ENCODE results near the gene NAP1L4. TPM values are rescaled to one million over a fixed set of nuclear protein-coding genes. Genes with fewer than 3 reads are reported as not detected.

NAP1L4 gene, protein sequence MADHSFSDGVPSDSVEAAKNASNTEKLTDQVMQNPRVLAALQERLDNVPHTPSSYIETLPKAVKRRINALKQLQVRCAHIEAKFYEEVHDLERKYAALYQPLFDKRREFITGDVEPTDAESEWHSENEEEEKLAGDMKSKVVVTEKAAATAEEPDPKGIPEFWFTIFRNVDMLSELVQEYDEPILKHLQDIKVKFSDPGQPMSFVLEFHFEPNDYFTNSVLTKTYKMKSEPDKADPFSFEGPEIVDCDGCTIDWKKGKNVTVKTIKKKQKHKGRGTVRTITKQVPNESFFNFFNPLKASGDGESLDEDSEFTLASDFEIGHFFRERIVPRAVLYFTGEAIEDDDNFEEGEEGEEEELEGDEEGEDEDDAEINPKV
- total RNA-seq = 100 to 1,000 TPM in 1 of 2 donors, 10 to 100 TPM in 1; 68.1 to 149 TPM

DNA sequence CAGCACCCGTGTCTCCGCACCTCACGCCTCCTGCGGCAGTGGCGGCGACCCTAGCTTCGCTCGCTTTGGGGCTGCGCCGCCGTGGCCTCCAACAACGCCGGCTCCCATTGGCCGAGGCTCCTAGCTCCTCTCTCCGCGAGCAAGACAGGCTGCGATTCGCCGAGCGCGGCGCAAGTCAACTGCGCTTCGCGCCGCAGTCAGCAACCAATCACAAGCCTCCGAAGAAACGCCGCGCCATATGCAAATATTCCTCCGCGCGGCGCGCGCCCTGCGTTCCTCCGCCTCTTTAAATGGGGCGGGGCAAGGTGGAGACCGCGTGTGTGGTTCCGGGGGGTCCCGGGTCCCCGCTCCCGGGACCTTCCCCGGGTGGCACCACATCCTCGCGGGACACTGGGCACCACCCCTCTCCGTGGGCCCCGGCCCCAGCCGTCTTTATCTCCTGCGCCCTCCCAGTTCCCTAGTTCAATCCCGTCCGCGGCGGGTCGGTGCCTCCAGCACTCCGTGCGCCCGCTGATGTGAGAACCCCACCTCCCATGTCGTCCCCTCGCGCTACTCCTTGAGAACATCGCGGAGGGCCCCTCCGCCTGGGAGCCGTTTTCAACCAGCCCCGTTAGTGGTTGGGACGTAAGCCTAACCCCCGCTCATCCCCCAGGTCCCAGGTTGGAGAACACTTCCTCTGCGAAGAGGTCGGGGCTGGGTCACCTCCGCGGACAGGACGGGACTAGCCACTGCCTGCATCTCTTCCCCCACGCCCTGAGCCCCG lies at the start of gene NAP1L4:
NAP1L4 (minus strand) TSS at position 96 of the 763 bp plus-strand sequence. CDS start 13,109 bp downstream, outside the sequence.

GRCh38 chr11:2928605-2929530 lies 63.3 kb downstream of the NAP1L4 start, which contains the start of gene PHLDA2:
Gene PHLDA2, minus strand, starts transcription at chr11:2929420. Its CDS starts 56 bp downstream, at chr11:2929364.

Small RNA genes lying within 50 kb of the gene (small RNA-seq; reads per million reads assigned to genes)
- 13.3 to 27.6 reads per million in 2 donors for gene SNORA54

Other genes starting within 250 kb of the NAP1L4 start
- gene CDKN1C, start 106.6 kb downstream of the NAP1L4 start, total RNA-seq = 10 to 100 TPM in 1 of 2 donors, 1 to 10 TPM in 1; 7.9 to 38.0 TPM
- 10 to 100 TPM; 13.1 to 56.9 TPM for gene PHLDA2, start 62.9 kb downstream of the NAP1L4 start, total RNA-seq
- 10 to 100 TPM; 24.1 to 37.6 TPM for gene CARS1, start 65.1 kb upstream of the NAP1L4 start, total RNA-seq
- gene OSBPL5, start 173.0 kb upstream of the NAP1L4 start, total RNA-seq = 10 to 100 TPM; 62.6 to 85.3 TPM
- not detected for gene MRGPRG, start 226.5 kb upstream of the NAP1L4 start, total RNA-seq
- gene MRGPRE, start 240.1 kb upstream of the NAP1L4 start, total RNA-seq = not detected